SK-N-SH treated with all-trans-retinoic acid at 6 μM for 48 hours (cell line): ENCODE data around the gene RAB15.

Experiments used
- ARNTL ChIP-seq: fragments of 450-650 bp; formaldehyde crosslinking; IDR thresholded peaks from 2 replicates; pipeline ENCODE4 v1.5.0; 2020; ENCODE audit warnings: low read depth, mild to moderate bottlenecking, moderate library complexity, borderline replicate concordance
- BACH2 ChIP-seq: fragments of 250-450 bp; sonication (Bioruptor Pico); IDR thresholded peaks from 2 replicates; pipeline ENCODE4 v1.9.0; 2021; ENCODE audit warnings: mild to moderate bottlenecking, borderline replicate concordance
- OSR1 ChIP-seq: fragments of 250-450 bp; sonication (Bioruptor Pico); IDR thresholded peaks from 2 replicates; pipeline ENCODE4 v1.8.0; 2022; ENCODE audit warnings: moderate library complexity, mild to moderate bottlenecking, inconsistent platforms
- PPARA ChIP-seq: fragments of 250-450 bp; sonication (Bioruptor Pico); IDR thresholded peaks from 2 replicates; pipeline ENCODE4 v1.5.0; 2020; ENCODE audit warnings: mild to moderate bottlenecking, borderline replicate concordance
- RARB ChIP-seq: fragments of 250-450 bp; sonication (Bioruptor Pico); IDR thresholded peaks from 2 replicates; pipeline ENCODE4 v1.8.0; 2021; ENCODE audit warnings: mild to moderate bottlenecking, moderate library complexity
- ZC3H10 ChIP-seq: fragments of 250-450 bp; sonication (Bioruptor Pico); IDR thresholded peaks from 2 replicates; pipeline ENCODE4 v1.5.1; 2021; ENCODE audit warnings: mild to moderate bottlenecking, moderate library complexity
- ZFP30 ChIP-seq: fragments of 450-650 bp; formaldehyde crosslinking; IDR thresholded peaks from 2 replicates; pipeline ENCODE4 v1.5.0; 2022; ENCODE audit warnings: mild to moderate bottlenecking, moderate library complexity
- ZNF565 ChIP-seq: fragments of 450-650 bp; formaldehyde crosslinking; conservative IDR thresholded peaks from 2 replicates; pipeline ENCODE4 v1.5.0; 2020; ENCODE audit warnings: low read depth, mild to moderate bottlenecking, moderate library complexity
- ZNF70 ChIP-seq: fragments of 450-650 bp; formaldehyde crosslinking; IDR thresholded peaks from 2 replicates; pipeline ENCODE4 v1.5.0; 2020; ENCODE audit warnings: mild to moderate bottlenecking, moderate library complexity
- TF ChIP-seq, protein P1 (sequence below): fragments of 250-450 bp; sonication (Bioruptor Pico); IDR thresholded peaks from 2 replicates; pipeline ENCODE4 v1.8.0; 2020; ENCODE audit warnings: mild to moderate bottlenecking, moderate library complexity, borderline replicate concordance

DNA sequence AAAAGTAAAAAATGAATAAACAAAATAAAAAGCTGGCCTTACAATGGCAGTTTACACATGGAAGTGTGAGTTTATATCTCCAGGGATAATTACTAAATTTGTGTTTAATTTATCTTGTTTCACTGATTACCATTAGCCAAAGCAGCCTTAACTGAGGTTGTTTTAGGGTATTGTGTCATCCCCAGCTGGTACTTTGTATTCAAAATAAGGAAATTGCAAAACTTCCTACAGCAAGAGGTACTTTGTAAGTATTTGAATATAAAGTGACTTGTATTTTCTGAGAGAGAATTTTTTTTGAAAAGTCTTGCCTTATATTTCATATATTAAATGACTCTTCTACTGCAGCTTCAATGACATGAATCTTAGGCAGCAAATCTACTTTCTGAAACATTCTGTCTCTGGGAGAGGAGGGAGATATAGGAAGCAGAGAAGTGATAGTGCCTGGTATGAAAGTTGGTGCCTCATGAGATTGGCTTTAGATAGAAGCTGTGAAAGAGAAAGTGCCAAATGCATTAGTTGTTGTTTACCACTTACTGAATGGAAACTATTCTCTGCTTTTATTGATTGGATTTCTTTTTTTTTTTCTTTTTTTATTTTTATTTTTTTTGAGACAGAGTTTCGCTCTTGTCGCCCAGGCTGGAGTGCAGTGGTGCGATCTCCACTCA is 21.3 kb upstream of the RAB15 start:
- TF ChIP-seq PPARA (CRISPR knock-in tag): no peak
- no peak for TF ChIP-seq ZFP30
- no peak for TF ChIP-seq OSR1 (CRISPR knock-in tag)
- TF ChIP-seq ZNF565 (CRISPR knock-in tag): no peak
- TF ChIP-seq ARNTL: no peak
- TF ChIP-seq, protein P1, sequence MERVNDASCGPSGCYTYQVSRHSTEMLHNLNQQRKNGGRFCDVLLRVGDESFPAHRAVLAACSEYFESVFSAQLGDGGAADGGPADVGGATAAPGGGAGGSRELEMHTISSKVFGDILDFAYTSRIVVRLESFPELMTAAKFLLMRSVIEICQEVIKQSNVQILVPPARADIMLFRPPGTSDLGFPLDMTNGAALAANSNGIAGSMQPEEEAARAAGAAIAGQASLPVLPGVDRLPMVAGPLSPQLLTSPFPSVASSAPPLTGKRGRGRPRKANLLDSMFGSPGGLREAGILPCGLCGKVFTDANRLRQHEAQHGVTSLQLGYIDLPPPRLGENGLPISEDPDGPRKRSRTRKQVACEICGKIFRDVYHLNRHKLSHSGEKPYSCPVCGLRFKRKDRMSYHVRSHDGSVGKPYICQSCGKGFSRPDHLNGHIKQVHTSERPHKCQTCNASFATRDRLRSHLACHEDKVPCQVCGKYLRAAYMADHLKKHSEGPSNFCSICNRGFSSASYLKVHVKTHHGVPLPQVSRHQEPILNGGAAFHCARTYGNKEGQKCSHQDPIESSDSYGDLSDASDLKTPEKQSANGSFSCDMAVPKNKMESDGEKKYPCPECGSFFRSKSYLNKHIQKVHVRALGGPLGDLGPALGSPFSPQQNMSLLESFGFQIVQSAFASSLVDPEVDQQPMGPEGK (CRISPR knock-in tag): no peak
- TF ChIP-seq ZNF70 (CRISPR knock-in tag): no peak
- TF ChIP-seq RARB (CRISPR knock-in tag): no peak
- no peak for TF ChIP-seq BACH2 (CRISPR knock-in tag)
- TF ChIP-seq ZC3H10: no peak
